Stimulated activated CD4-positive, alpha-beta T cell treated with anti-CD3 and anti-CD28 coated beads, Interleukin-1b, Interleukin-23, amount 100 ng/mL, for 1 hour (primary cell): ENCODE data around the gene ZNF24.
A peak's percentile ranks its signal among the peaks of the same experiment; 100 is the strongest.

Experiments used
- DNase-seq, 2 donors: peaks; one replicate each; pipeline ENCODE4 v3.0.0-alpha.2; 2020; ENCODE audit warnings: low read depth in 2 of 2

Gene ZNF24

GRCh38 chr18:35296060-35296459, 48.2 kb downstream of the ZNF24 start:
- no peak for DNase-seq

GRCh38 chr18:35291166-35291565, 53.1 kb downstream of the ZNF24 start:
- no peak for DNase-seq

- peak; percentile 91 to 95 for DNase-seq
Observed at GRCh38 chr18:35290094-35290735, 54.0 kb downstream of the ZNF24 start, which contains the start of gene ZSCAN30. Gene ZSCAN30 (minus strand): TSS chr18:35290229. CDS start chr18:35264352, 25,877 bp downstream.

- peak in 1 of 2 donors; percentile 16 for DNase-seq
Observed at GRCh38 chr18:35289727-35290093, 54.5 kb downstream of the ZNF24 start.

GRCh38 chr18:35289293-35289692, 54.9 kb downstream of the ZNF24 start:
- no peak for DNase-seq

- no peak for DNase-seq
Observed at GRCh38 chr18:35284841-35285240, 59.4 kb downstream of the ZNF24 start.

- no peak for DNase-seq
Observed at GRCh38 chr18:35283923-35284794, 60.1 kb downstream of the ZNF24 start.

- DNase-seq: no peak
Observed at GRCh38 chr18:35282353-35282752, 61.9 kb downstream of the ZNF24 start.
